ENCODE results near the gene ZBTB40. TPM values are rescaled to one million over a fixed set of nuclear protein-coding genes. Genes with fewer than 3 reads are reported as not detected.

Gene ZBTB40
- polyA plus RNA-seq, 2 of the 4 experiments (the other 2 are of a cell fraction): 6.2 to 7.0 TPM

DNA sequence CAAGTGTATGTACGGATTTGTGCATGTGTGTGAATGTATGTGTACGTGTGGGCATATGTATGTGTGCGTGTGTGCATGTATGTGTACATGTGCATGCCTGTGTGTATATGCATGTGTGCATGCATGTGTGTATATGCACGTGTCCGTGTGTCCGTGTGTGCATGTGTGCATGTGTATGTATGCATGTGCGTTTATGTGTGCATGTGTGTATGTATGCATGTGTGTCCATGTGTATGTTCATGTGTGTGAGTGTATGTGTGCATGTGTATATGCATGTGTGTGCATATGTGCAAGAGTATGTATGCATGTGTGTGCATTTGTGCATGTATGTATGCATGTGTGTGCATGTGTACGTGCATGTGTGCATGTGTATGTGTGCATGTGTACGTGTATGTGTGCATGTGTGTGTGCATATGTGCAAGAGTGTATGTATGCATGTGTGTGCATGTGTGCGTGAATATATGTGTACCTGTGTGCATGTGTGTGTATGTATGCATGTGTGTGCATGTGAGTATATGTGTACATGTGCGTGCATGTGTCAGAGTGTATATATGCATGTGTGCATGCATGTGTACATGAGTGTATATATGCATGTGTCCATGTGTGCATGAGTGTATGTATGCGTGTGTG lies 127.2 kb downstream of the ZBTB40 start:
- no peak for TF ChIP-seq CBX2 (IDR thresholded peaks at IDR 0.05; ENCODE audit: borderline replicate concordance, low read depth)
- TF ChIP-seq, protein P1, sequence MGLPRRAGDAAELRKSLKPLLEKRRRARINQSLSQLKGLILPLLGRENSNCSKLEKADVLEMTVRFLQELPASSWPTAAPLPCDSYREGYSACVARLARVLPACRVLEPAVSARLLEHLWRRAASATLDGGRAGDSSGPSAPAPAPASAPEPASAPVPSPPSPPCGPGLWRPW (IDR thresholded peaks at IDR 0.05): no peak
- 41% methylated on average over 12 of the region's 12 CpGs for WGBS (ENCODE audit: missing lambda C conversion rate)
- Histone ChIP-seq H3K4me1 (no peaks in the 10 kb centered on the region), H3K9me3 (no peaks in the 10 kb centered on the region), H3K4me3 (no peak overlapping the region), H3K27ac (no peak overlapping the region), H3K4me2 (no peak overlapping the region)
- ChIA-PET POLR2A (no interaction called here), CTCF (no interaction called here)
- ATAC-seq (no peak), FAIRE-seq (no peak), DNase-seq (ENCODE audit: low read depth in 1 of 2, low spot score in 1 of 2) (no peak)

DNA sequence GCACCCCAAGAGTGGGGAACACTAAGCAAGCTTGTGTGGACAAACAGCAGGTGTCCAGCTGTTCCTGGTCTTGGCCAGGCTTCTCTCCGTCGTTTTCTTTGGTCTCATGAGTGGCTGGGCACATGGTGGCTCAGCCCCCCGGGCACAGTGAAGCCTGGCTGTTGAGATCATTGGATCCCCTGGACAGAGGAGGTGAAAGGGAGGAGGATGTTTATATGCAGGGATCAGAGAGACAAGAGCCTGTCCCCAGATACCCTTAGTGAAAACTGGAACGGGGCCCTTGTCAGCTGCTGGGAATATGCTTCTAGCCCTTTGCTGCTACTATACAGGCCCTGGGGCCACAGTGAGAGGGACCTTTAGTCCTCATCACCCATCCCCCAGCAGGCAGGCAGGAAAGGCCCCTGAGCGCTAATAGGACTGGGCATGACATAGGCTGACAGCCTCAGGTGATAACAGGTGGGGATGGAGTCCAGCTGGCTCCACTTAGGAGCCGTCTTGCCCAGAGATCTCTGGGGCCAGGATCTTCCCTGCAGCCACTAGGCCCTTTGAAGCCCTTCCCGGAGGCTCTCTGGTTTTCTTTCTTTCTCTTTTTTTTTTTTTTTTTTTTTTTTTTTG lies 128.0 kb downstream of the ZBTB40 start:
- no peaks in the 10 kb centered on the region for H3K4me1 ChIP-seq
- no peak overlapping the region for H3K27ac ChIP-seq
- WGBS (ENCODE audit: missing lambda C conversion rate): 21% methylated on average over 7 of the region's 7 CpGs
- no peak overlapping the region for H3K4me3 ChIP-seq
- no peak for ATAC-seq
- ChIA-PET POLR2A (no interaction called here), CTCF (interaction anchor here (0.6 kb wide), 1 partner anchor 303 kb away, joined by 3 read pairs; no protein-coding TSS in a partner anchor)
- no peak for TF ChIP-seq JUNB (IDR thresholded peaks at IDR 0.05)
- no peak for DNase-seq (ENCODE audit: low read depth in 1 of 2, low spot score in 1 of 2)
- no peaks in the 10 kb centered on the region for H3K9me3 ChIP-seq
- H3K4me2 ChIP-seq: no peak overlapping the region
- no peak for FAIRE-seq

Other genes starting within 250 kb of the ZBTB40 start
- gene EPHA8, start 111.6 kb downstream of the ZBTB40 start, polyA plus RNA-seq (2011; rRNA removed): not detected in 2 replicates
- gene EPHA8, start 111.6 kb downstream of the ZBTB40 start, polyA plus RNA-seq (2017; fragmentation: RNase III; extraction: RNeasy Plus Mini Kit Qiagen cat#74134 plus additional on column Dnase treatment): not detected in 3 replicates
- gene C1QA, start 184.8 kb downstream of the ZBTB40 start, polyA plus RNA-seq (2011; rRNA removed): not detected in 2 replicates
- gene C1QA, start 184.8 kb downstream of the ZBTB40 start, polyA plus RNA-seq (2017; fragmentation: RNase III; extraction: RNeasy Plus Mini Kit Qiagen cat#74134 plus additional on column Dnase treatment): not detected in 3 replicates
- not detected in 2 replicates for gene C1QC, start 191.8 kb downstream of the ZBTB40 start, polyA plus RNA-seq (2011; rRNA removed)
- not detected in 3 replicates for gene C1QC, start 191.8 kb downstream of the ZBTB40 start, polyA plus RNA-seq (2017; fragmentation: RNase III; extraction: RNeasy Plus Mini Kit Qiagen cat#74134 plus additional on column Dnase treatment)
- not detected in 2 replicates for gene C1QB, start 201.4 kb downstream of the ZBTB40 start, polyA plus RNA-seq (2011; rRNA removed)
- gene C1QB, start 201.4 kb downstream of the ZBTB40 start, polyA plus RNA-seq (2017; fragmentation: RNase III; extraction: RNeasy Plus Mini Kit Qiagen cat#74134 plus additional on column Dnase treatment): not detected in 3 replicates